HG02943 (cell line): ENCODE results near the gene FN3KRP.

Experiments used
- ATAC-seq: cut with Tn5 transposase; IDR thresholded peaks from one replicate; pipeline ENCODE4 v1.9.1; 2021; ENCODE audit warnings: mild to moderate bottlenecking, low read depth, moderate library complexity; ENCODE audit not compliant: unreplicated experiment

The FN3KRP gene

DNA sequence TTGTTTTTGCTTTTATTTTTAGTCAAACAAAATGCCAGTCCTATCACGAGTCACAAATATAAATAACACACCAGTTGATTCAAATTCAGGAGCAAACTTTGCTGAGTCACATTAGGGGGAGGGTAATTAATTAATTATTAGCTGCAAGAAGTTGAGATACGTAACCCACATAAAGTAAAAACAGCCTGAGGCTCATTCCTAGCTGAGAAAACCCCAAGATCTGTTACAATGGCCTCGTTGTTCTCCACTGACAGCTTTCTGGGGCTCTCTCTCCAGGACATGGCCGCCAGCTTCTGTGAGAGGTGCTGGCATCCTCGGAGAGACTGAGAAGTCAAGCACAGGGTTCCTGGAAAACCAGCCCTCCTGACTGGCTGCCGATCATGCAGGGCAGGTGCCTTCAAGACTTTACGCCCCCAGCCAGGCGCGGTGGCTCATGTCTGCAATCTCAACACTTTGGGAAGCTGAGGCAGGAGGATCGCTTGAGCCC is 29.1 kb upstream of the FN3KRP start:
- ATAC-seq: no peak

DNA sequence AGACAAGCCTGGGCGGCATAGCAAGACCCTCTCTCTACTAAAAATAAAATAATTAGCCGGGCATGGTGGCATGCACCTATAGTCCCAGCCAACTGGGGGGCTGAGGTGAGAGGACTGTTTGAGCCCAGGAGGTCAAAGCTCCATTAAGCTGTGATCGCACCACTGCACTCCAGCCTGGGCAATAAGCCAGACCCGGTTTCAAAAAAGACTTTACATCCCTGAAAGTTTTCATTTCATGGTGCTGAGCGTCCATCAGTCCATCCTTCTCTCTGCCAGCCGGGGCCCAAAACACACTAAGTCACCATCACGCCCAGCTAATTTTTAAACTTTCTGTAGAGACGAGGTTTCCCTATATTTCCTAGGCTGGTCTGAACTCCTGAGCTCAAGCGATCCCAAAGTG is 28.6 kb upstream of the FN3KRP start:
- no peak for ATAC-seq

DNA sequence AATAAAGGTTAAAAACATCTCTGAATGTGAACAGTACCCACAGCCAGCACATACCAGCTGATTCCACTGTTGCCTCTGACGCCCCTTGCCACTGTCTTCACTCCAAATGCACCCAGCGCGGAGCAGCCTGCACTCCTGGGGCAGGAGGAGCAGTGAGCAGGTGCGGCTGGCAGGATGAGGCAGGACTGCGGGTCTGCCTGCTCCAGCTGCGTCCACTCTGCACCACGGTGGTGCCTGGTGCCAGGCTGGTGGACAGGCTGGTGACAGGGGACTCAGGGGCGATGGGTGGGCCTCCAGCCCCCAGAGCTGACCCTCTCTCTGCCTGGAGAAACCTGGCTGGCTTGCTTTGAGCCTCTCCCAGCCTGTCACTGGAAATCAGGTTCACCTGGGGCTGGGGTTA is 27.4 kb upstream of the FN3KRP start:
- ATAC-seq: no peak

DNA sequence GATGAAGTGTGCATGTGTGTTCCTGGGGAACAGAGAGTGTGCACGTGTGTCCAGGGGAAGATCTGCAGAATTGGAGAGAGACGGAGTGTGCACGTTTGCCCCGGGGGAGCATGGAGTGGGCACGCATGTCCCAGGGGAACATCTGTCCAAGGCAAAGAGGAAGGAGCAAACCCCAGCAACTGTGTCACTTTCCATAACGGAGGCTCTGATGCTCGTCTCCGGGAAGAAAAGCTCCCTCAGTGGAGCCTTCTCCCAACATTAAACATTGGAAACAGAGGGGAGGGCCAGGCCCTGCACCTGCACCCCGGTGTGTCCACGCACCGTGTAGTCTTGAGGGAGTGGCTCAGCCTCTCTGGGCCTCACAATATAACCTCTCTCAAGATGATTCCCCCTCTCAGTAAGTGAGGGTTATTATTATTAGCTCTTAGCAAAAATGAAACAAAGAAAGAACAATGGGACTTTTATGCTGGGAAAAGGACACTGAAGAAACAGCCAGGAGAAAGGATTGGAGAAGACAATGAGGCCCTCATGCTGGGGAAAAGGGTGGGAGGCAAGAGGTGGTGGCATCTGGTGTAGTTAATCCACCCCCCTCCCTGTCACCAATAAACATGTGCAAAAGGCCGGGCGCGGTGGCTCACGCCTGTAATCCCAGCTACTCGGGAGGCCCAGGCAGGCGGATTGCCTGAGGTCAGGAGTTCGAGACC is 25.6 kb upstream of the FN3KRP start:
- ATAC-seq: no peak

DNA sequence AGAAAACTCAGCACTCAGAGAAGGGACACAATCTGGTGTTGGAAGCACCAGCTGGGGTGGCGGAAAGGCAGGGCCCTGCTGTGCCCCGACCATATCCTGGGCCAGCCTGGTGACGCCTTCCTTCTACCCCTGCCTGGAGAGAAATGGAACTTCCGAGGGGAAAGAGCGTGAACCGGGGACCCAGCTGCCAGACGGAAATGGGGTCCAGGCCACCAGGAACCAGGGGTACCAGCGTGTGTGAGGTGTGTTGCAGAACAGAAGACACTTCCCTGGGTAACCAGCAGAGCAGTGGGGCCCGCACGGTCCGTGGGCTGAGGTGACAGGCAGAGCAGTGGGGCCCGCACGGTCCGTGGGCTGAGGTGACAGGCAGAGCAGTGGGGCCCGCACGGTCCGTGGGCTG is 24.8 kb upstream of the FN3KRP start:
- no peak for ATAC-seq

DNA sequence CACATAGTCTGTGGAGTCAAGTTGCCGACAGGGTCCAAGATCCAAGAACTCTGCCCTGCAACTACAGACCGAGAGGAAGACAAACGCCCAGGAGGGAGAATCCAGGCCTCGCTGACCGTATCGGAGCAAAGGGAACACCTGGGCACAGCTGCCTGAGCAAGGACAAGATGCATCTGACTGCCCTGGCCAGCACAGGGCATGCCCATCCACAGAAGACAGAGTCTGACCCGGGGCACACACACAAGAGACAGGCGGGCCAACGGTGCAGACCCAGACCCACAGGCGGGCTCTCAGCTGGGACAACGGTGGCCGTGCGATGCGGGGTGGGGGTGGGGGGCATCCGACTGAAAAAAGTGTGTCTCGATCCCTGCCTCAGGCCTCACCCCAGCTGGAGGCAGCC is 24.2 kb upstream of the FN3KRP start:
- ATAC-seq: no peak

DNA sequence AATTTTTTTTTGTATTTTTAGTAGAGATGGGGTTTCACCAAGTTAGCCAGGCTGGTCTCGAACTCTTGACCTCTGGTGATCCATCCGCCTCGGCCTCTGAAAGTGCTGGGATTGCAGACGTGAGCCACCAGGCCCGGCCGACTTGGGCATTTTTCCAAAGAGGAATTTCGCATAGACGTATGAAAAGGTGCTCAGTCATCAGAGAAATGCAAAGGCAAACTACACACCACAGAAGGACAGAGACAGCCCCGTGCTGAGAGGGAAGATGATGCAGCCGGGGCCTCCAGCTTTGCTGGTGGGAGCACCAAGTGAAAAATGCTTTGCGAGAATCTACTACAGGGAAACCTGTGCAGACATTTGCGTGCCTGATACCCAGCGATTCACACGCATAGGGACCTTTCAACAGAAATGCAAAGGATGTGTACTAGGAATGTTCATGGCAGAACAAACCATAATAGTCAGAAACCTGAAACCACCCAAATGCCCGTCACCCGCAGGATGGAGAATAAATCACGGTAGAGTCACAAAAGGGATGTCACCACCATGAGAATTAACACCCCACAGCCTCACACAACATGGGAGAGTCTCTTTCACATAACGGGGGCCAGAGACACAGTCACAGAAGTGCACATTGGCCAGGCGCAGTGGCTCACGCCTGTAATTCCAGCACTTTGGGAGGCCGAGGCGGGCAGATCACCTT is 23.2 kb upstream of the FN3KRP start:
- no peak for ATAC-seq

DNA sequence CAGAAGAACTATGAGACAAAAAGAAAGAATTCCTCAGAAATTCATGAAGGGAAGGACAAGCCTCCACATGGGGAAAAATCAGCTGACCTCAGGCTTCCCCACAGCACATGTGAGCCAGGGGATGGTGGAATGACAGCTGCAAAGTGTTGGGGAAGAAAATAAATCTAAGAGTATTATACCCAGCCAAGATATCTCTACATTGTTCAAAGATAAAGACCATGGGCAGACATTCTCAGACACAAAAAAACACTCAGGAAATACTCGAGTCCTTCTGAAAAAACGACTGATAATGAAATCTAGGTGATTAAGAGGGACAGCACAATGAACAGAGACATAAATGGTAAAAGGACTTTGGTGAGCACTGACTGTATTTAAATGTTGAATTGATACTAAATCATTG is 21.9 kb upstream of the FN3KRP start:
- ATAC-seq: no peak

DNA sequence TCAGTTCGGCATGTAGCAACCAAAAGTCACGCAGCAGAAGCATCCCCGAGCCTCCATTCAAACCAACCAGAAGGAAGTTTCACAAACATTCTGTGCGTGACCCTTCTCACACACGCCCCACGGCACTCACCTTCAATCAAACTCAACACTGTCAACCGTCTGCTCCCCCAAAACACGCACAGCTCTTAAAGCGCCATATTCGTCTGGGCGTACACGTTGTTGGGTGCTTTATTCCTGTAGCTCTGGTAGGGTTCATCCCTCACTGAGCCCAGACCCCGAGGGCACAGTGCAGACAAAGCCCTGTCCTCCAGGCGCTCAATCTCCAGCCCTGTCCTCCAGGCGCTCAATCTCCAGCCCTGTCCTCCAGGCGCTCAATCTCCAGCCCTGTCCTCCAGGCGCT is 20.2 kb upstream of the FN3KRP start:
- no peak for ATAC-seq

DNA sequence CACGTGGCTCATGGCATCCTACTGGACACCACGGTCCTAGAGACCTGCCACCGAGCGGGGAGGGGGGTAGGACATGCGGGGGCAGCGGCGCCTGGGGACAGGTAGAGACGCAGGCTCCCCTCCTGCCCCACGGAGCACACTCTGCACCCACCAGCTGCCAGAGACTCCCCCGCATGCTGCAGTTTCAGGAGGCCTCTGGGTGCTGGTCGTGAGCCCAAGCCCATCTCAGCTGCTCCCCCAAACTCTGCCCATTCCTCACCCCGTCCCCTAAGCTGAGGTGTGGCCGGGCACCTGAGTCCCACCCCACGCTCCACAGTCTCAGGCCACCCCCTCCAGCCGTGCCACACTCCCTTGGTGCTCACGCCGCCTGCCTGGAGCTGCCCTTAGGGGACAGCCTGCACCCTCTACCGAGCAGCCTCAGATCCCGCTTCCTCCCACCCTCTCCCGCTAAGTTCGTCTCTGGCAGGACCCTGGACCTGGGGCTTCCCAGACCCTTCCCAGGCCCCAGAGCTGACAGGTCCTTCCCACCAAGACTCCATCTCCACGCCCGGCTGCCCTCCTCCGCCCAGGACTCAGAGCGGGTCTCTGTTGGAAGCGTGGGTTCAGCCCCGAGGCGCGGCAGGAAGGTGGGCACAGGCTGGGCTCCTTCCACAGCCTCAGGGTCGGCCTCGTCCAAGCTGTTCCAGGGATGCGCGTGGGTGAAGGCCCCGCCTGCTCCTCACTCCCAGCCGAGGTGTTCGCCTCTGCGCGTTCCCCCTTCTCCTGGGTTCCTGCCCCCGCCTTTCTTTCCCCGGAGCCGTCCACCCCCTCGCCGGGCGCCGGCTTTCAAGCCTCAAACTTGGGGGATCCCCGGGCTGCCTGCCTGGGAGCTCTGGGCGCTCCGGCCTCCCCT is 19.3 kb upstream of the FN3KRP start:
- ATAC-seq: no peak

DNA sequence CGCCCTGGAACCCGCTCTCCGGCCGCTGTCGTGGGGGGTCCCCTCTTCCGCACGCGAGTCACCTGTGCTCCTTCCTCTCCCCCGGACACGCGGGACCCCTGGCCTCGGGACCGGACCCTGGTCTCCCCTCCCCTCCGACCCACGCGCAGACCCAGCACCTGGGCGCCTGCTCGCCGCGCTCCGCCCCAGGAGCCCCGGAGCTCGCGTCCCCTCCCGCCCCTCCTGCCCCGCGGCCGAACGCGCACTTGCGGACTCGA is 18.8 kb upstream of the FN3KRP start:
- no peak for ATAC-seq

DNA sequence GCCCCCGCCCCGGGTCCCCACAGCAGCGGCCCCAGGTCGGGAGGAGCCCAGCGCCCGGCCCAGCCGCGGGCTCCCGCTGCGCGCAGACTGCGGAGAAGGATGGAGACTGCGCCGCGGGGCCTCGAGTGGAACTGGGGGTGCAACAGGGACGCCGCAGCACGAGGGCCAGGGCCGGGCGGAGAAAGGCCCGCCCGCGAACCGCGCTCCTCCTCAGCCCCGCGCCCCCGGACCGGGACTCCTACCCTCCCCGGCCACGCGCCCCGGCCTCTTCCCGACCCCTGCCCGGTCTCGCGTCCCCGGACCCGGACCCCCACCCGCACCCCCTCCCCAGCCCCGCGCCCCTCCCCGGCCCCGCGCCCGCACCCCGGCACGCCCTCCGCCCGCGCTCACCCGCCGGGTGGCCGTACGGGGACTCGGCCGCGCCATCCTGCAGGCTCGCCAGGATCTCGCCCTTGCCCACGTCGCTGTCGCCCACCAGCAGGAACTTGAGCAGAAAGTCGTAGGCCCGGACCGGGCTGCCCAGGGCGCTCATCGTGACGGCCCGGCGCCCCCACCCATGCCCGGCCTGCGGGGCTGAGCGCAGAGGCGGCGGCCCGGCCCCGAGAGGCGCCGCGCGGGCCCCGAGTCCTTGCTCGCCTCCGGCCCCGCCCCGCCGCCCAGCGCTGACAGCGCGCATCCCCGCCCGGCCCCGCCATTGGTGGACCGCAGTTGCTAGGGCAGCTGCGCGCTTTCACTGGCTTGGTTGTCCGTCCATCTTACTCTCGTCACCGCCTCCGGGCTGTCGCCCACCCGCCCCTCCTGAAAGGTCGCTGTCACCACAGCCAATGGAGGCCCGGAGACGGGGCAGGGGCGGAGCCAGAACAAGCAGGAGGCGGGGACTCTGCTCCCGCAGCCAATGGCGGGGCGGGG is 18.2 kb upstream of the FN3KRP start, which contains the start of gene RAB40B:
Gene RAB40B (minus strand): TSS at position 634 of the 909 bp plus-strand sequence. CDS start 102 bp downstream, at position 532.
- ATAC-seq: peak; percentile 98

DNA sequence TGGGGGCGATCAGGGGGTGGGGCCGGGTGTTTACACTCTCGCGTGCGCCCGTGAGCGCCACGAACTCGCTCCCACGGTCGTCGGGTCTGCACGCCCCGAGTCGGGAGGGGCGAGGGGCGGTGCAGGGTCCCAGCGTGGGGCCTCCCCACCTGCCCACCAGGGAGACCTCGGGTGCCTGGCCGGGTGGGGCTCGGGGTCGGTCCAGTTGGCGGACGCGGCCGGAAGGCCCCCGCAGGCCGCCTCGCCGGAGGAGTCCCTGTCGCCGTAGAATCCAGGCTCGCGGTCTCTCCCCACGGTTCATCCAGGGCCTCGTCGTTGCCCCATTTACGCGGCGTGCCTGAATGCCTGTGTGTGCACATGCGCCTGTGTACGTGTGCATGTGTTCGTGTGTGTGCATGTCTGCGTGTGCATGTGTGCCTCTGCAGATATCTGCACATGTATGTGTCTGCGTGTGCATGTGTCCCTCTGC is 17.5 kb upstream of the FN3KRP start:
- no peak for ATAC-seq

DNA sequence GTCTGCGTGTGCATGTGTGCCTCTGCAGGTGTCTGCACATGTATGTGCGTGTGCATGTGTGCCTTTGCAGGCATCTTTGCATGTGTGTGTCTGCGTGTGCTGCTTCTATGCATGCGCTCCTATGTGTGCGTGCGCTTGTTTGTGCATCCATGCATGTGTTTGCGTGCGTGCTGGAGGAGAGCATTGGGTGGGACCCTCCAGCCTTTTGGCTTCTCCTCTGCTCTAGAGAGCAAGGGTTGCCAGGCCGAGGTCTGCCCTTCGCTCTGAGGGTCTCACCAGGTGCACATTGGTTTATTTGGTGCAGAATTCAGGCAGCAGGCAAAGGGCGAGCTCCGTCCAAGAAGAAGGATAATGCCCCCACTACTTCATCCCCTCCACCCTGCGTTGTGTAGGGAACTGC is 17.0 kb upstream of the FN3KRP start:
- ATAC-seq: no peak

DNA sequence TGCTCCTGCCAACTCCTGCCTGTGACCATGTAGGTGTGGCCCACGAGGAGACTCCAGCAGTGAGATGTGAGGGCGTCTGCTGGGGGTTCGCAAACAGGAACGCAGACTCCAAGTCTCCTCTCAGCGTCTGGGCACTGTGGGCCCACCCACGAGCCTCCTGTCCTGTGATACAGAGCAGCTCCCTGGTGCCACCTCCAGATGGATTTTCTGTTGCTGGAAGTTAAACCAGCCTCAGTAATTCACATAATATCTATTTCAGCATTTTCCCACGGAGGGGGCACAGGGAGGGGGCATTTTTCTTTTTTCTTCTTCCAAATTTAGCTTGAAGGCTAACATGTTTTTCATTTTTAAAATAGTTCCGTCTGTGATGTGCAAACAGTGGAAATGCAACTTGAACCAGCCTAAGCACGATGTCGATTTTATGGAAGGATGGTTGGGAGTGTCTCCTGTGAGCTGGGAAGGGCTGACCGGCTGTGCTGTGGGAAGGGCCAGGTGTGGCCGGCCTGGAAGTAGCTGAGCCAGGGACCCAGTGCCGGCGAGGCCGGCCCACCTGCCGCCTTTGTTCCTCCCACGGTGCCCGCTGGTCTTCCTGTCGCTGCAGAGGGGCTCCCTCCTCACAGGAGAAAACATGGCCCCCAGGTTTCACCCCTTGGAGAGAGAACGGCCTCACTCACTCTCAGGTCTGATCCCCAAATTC is 14.1 kb upstream of the FN3KRP start:
- no peak for ATAC-seq

DNA sequence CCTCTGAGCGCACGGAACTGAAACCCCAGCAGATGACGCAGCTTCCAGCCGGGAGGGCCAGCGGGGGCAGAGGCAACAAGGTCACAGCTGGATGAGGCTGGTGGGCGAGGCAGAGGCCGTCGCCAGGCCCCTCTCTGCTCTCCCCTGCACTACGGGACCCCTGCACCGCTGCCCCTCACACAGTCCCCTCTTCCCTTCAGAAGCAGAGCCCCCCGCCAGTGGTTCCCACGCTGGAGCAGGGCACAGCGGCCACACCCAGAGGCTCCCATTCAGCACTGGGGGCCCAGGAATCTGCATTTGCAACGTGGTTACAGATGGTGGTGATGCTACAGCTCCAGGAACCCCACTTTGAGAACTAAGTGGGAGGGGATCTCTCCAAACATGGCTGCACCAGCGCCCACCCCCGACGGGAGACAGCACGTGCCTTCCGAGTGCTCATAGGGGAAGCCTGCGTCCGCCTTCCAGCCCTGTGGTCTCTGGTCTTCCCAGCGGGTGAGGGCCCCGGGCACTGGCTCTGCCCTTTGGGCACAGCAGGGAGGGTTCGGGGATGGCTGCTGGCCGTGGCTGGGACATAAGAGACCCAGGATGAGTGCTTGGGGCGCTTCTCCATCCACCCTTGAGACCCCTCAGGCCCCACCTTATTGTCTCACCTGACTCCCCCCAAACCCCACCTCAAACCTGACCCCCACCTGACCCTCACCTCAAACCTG is 13.3 kb upstream of the FN3KRP start:
- no peak for ATAC-seq

DNA sequence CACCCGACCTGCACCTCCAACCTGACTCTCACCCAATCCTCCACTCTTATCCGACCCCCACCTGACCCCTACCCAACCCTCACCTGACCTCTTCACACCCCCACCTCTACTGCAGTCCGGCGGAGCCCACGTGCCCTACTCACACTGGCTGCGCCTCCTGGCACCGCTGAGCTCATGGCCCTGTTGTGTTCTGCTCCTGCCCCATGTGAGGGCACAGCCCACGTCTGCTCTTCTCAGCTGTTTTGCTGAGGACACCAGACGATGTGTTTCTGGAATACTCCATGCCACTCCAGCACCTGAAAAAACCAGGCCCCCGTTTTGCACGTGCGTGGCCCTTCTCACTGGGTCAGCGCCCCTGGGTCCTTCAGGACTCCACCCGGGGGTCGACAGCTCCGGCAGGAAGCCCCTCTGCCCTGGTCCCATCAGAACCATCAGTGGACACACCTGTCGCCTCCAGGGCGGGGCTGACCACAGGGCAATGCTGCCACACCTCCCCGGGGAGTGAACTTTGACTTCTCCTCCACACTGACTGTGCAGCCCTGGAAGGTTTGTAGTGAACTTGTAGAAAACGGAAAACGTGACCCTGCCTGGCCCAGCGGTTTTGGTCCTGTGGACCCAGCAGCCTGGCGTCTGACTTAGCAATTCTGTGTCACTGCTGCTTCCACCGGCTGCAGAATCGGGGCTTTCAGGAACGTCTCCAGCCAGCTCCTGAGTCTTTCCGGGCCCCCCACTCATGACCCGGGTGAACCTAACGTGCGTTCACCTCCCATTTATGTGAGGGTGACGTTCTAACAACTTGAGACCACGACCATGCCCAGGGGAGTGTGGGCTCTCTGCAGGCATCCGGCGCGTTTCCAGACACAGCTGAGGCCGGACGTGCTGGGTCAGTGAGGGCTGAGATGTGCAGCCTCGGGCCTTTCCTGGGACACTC is 12.3 kb upstream of the FN3KRP start:
- ATAC-seq: no peak

DNA sequence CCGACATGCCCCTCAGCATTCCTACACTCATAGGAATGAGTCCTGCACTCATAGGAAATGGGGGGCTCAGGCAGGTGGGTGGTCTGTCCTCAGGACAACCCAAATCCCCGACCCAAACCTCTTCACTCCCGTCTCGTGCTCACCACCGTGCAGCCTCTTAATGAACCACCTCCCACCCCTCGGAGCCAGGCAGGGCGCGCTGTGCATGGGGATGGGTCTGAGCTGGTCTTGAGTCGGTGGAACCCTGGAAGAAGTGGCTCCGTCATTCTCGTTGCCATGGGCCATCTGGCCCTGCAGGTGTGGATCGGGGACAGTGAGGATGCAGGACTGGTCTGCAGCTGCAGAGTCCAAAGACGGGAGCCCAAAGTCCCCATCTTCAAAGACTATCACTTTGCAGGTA is 11.6 kb upstream of the FN3KRP start:
- ATAC-seq: no peak
